ENCODE data around the gene GALNT9. TPM values are rescaled to one million over a fixed set of nuclear protein-coding genes. Genes with fewer than 3 reads are reported as not detected.

The GALNT9 gene
- total RNA-seq, 2 donors from 2014 or later, result 0.14 to 1.0 TPM

DNA sequence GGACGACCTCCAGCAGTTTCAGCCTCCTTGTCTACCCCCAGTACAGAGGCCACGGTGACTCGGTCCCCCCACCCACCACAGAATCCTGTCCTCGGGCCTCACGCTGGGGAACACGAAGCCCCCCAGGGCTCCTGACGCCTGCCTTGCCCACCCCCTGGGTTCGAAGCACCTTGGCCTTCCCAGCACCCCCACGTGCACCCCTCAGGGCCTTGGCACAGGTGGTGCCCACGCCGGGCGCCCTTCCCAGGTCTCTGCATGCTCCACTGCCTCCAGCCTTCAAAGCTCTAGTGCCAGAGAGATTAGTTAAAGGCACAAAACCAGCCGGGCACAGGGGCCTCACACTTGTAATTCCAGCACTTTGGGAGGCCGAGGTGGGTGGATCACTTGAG lies 123.3 kb downstream of the GALNT9 start:
- H3K4me3 ChIP-seq, result no peak overlapping the region
- intact Hi-C loops (cut with DNase I), result no loop called here
- no peak overlapping the region for H3K27ac ChIP-seq
- H3K36me3 ChIP-seq, result no peaks in the 10 kb centered on the region
- peaks cover 8% of the 10 kb centered on the region for H3K4me1 ChIP-seq (replicated peaks)
- peaks cover 21% of the 10 kb centered on the region for H3K27me3 ChIP-seq (replicated peaks; ENCODE audit: insufficient read depth)
- no peak for DNase-seq (ENCODE audit: low spot score)
- H3K9me3 ChIP-seq, result no peaks in the 10 kb centered on the region
- WGBS, result 28% methylated on average over 14 of the region's 14 CpGs
- no peak for TF ChIP-seq POLR2AphosphoS5 (IDR thresholded peaks at IDR 0.05)
- no peak for TF ChIP-seq POLR2A (IDR thresholded peaks at IDR 0.05)
- TF ChIP-seq, protein P1, sequence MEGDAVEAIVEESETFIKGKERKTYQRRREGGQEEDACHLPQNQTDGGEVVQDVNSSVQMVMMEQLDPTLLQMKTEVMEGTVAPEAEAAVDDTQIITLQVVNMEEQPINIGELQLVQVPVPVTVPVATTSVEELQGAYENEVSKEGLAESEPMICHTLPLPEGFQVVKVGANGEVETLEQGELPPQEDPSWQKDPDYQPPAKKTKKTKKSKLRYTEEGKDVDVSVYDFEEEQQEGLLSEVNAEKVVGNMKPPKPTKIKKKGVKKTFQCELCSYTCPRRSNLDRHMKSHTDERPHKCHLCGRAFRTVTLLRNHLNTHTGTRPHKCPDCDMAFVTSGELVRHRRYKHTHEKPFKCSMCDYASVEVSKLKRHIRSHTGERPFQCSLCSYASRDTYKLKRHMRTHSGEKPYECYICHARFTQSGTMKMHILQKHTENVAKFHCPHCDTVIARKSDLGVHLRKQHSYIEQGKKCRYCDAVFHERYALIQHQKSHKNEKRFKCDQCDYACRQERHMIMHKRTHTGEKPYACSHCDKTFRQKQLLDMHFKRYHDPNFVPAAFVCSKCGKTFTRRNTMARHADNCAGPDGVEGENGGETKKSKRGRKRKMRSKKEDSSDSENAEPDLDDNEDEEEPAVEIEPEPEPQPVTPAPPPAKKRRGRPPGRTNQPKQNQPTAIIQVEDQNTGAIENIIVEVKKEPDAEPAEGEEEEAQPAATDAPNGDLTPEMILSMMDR (IDR thresholded peaks at IDR 0.05), result no peak

DNA sequence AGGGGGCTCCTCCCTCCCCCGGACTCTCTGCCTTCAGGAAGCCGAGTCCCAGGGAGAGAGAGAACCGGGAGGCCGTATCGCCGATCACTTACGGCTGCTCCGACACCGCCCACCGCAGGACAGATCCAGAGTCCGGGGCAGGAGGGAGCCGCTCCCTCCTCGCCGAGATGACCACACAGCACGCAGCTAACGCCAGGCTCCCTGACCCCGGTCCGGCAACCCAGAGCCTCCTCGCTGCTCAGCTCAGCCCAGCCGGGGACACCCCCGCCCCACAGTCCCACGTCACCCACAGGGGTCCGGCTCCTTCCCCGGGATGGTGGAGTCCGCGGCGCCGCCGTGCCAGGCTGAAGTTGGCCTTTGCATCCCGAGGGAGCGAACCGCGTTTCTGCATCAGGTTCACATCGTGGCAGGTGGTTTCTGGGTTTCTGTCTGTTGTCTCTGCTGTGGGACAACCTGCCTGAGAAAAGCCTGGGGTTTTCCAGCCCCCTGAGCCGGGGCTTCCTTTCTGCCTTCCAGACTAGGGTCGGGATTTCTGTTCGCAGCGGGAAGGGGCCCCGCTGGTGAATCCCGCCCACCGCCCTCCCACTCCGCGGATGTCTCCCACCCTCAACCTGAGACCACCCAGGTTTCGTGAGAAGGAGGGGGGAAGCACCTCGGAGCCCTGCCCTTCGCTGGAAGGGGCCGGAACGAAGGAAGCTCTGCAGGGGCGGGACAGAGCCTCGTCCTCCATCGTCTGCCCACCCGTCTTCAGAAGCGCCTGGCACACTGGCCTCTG lies 123.9 kb downstream of the GALNT9 start:
- H3K27me3 ChIP-seq (replicated peaks; ENCODE audit: insufficient read depth), result peaks cover 21% of the 10 kb centered on the region
- no peak for TF ChIP-seq POLR2A (IDR thresholded peaks at IDR 0.05)
- TF ChIP-seq, protein P1 (IDR thresholded peaks at IDR 0.05), result no peak
- no peak for TF ChIP-seq POLR2AphosphoS5 (IDR thresholded peaks at IDR 0.05)
- WGBS, result under 1% methylated on average over 50 of the region's 53 CpGs
- intact Hi-C loops (cut with DNase I), result no loop called here
- peaks cover 8% of the 10 kb centered on the region for H3K4me1 ChIP-seq (replicated peaks)
- no peaks in the 10 kb centered on the region for H3K9me3 ChIP-seq
- H3K36me3 ChIP-seq, result no peaks in the 10 kb centered on the region
- no peak for DNase-seq (ENCODE audit: low spot score)
- no peak overlapping the region for H3K4me3 ChIP-seq
- no peak overlapping the region for H3K27ac ChIP-seq

DNA sequence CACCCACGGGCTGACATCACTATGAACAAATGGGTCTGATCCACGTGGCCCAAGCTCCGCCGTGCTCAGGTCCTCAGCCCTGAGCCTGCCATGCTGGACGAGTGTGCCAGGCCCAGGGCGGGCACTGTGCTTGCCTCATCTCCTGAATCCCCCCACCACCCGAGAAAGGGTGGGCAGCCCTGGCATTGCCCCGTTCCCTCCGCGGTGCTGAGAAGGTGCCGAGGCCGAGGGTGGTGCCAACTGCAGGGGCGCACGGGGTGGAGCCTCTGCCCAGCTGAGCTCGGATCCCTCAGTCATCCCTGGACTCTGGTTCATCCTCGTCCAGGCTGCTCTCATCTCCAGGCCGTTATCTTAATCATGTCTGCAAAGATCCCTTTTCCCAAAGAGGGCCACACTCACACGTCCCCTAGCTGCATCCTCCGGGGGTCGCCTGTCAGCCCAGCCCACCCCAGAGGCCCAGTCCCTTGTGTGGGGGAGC lies 124.6 kb downstream of the GALNT9 start:
- DNase-seq (ENCODE audit: low spot score), result no peak
- Histone ChIP-seq H3K9me3 (no peaks in the 10 kb centered on the region), H3K36me3 (no peaks in the 10 kb centered on the region), H3K27ac (no peak overlapping the region), H3K27me3 (replicated peaks; ENCODE audit: insufficient read depth) (peaks cover 21% of the 10 kb centered on the region), H3K4me3 (no peak overlapping the region), H3K4me1 (replicated peaks) (peaks cover 8% of the 10 kb centered on the region)
- 29% methylated on average over 16 of the region's 20 CpGs for WGBS
- TF ChIP-seq, protein P1 (IDR thresholded peaks at IDR 0.05), result no peak
- TF ChIP-seq POLR2A (IDR thresholded peaks at IDR 0.05), result no peak
- no peak for TF ChIP-seq POLR2AphosphoS5 (IDR thresholded peaks at IDR 0.05)
- intact Hi-C loops (cut with DNase I), result no loop called here

DNA sequence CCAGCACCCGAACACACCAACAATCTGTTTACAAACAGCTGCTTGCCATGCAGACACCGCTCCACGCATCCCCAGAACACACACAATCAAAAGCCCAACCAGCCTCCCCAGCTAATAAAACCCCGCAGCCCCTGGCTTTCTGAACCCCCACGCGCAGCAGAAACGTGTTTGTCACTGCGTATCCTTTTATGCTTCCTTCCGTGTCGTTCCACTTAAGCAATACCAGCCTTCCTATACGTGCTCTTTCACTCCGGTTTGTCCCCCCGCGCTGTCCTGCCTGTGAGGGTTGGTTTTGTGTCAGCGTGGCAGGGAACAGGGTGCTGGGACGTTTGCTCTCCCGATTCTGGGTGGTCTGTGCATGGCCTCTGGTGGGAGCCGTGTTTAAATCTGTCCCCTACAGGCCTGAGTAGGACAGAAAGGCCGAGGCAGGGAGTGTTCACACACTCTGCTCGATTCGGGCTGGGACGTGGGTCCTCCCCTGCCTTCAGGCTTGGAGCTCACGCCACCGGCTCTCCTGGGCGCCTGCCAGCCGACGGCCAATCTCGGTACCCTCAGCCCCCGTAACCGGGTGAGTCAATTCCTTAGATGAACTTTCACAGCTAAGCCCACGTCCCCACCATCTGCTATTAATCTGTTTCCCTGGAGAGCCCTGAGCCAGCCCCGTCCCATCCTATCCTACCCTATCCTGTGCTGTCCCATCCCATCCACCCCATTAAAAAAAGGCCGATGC lies 125.2 kb downstream of the GALNT9 start:
- no peak overlapping the region for H3K4me3 ChIP-seq
- no peaks in the 10 kb centered on the region for H3K9me3 ChIP-seq
- peaks cover 8% of the 10 kb centered on the region for H3K4me1 ChIP-seq (replicated peaks)
- DNase-seq (ENCODE audit: low spot score), result no peak
- 29% methylated on average over 33 of the region's 33 CpGs for WGBS
- intact Hi-C loops (cut with DNase I), result no loop called here
- H3K36me3 ChIP-seq, result no peaks in the 10 kb centered on the region
- H3K27me3 ChIP-seq (replicated peaks; ENCODE audit: insufficient read depth), result peaks cover 21% of the 10 kb centered on the region
- TF ChIP-seq, protein P1 (IDR thresholded peaks at IDR 0.05), result no peak
- TF ChIP-seq POLR2A (IDR thresholded peaks at IDR 0.05), result no peak
- no peak for TF ChIP-seq POLR2AphosphoS5 (IDR thresholded peaks at IDR 0.05)
- H3K27ac ChIP-seq, result no peak overlapping the region

Measured in prostate gland (tissue), 2 donors.